Measurements from ENCODE around the gene LCP2.

DNA sequence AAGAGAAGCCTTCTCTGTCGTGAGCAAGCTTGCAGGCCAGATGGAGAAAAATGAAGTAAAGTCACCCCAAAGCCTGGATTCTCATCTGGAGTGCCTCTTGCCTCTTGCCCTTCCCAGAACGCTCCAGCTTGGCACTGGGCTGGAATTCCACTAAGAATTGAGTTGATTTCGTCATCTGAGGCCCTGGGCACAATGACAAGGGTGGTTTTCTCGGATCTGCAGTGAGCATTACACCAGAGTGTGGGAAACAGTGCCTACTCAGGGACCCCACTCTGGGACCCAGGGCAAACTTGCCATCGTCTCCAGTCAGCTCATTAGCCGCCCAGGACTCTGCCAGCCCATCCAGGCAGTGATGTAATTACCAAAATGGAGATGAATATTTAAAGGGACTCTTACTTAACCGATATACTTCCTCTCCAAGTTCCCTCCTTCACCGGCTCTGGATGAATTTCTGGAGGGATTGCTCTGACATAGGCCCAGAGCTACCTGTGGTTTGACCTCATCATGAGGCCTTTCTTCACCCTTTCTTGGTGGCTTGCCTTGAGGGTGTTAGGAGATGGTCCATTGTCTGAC is 44.7 kb upstream of the LCP2 start:
- TF ChIP-seq POLR2A (IDR thresholded peaks at IDR 0.05; ENCODE audit: low read length), result no peak
- no peak for TF ChIP-seq GATA1 (IDR thresholded peaks at IDR 0.05; ENCODE audit: low read depth, low read length)
